Measurements from ENCODE around the gene IMPA2. TPM values are rescaled to one million over a fixed set of nuclear protein-coding genes. Genes with fewer than 3 reads are reported as not detected.
A peak's percentile ranks its signal among the peaks of the same experiment; 100 is the strongest.

The IMPA2 gene
- total and polyA plus RNA-seq, 2 of the 13 experiments (the other 11 are each of a cell fraction or from before 2014, with no cell fraction given): 37.8 to 71.8 TPM

- no peak for TF ChIP-seq ZNF263 (CRISPR knock-in tag; IDR thresholded peaks at IDR 0.05)
- TF ChIP-seq GTF2F1 (IDR thresholded peaks at IDR 0.05; ENCODE audit: low read length): no peak
- TF ChIP-seq ARNT2 (CRISPR knock-in tag; IDR thresholded peaks at IDR 0.05; ENCODE audit: low read depth): 0 out of 2 replicates have a peak, but pooled peaks have one; percentile 43
- no peak for TF ChIP-seq U2AF2 (IDR thresholded peaks at IDR 0.05; ENCODE audit: low read depth, low read length)
- TF ChIP-seq FOXK2 (IDR thresholded peaks at IDR 0.05): no peak
- no peak; the same call in 1 of the 2 replicates for TF ChIP-seq GMEB1 (CRISPR knock-in tag; IDR thresholded peaks at IDR 0.05; ENCODE audit: borderline replicate concordance)
- TF ChIP-seq ZBTB38 (CRISPR knock-in tag; IDR thresholded peaks at IDR 0.05): peak; percentile 44; the same call in 1 of the 2 replicates
- TF ChIP-seq NFATC3 (CRISPR knock-in tag; IDR thresholded peaks at IDR 0.05): no peak
- TF ChIP-seq ATF4 (CRISPR knock-in tag; IDR thresholded peaks at IDR 0.05): no peak
- peak; percentile 75 for TF ChIP-seq MAFF (IDR thresholded peaks at IDR 0.05; ENCODE audit: low read depth, low read length)
- no peak for TF ChIP-seq KDM6A (CRISPR knock-in tag; IDR thresholded peaks at IDR 0.05; ENCODE audit: low read depth)
- no peak for TF ChIP-seq ZNF569 (CRISPR knock-in tag; IDR thresholded peaks at IDR 0.05; ENCODE audit: borderline replicate concordance)
- no peak for TF ChIP-seq ZNF761 (CRISPR knock-in tag; conservative IDR thresholded peaks at IDR 0.05)
- TF ChIP-seq ZNF766 (CRISPR knock-in tag; IDR thresholded peaks at IDR 0.05; ENCODE audit: borderline replicate concordance): no peak
- no peak for TF ChIP-seq ZUFSP (CRISPR knock-in tag; IDR thresholded peaks at IDR 0.05; ENCODE audit: borderline replicate concordance)
- peak; percentile 75; the same call in 1 of the 2 replicates for TF ChIP-seq ZNF691 (CRISPR knock-in tag; IDR thresholded peaks at IDR 0.05; ENCODE audit: borderline replicate concordance, low read depth)
- TF ChIP-seq, protein P1, sequence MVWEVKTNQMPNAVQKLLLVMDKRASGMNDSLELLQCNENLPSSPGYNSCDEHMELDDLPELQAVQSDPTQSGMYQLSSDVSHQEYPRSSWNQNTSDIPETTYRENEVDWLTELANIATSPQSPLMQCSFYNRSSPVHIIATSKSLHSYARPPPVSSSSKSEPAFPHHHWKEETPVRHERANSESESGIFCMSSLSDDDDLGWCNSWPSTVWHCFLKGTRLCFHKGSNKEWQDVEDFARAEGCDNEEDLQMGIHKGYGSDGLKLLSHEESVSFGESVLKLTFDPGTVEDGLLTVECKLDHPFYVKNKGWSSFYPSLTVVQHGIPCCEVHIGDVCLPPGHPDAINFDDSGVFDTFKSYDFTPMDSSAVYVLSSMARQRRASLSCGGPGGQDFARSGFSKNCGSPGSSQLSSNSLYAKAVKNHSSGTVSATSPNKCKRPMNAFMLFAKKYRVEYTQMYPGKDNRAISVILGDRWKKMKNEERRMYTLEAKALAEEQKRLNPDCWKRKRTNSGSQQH (CRISPR knock-in tag; IDR thresholded peaks at IDR 0.05; ENCODE audit: low read depth): no peak
- TF ChIP-seq ZNF180 (CRISPR knock-in tag; IDR thresholded peaks at IDR 0.05; ENCODE audit: borderline replicate concordance, low read depth): no peak
- TF ChIP-seq HMG20B (CRISPR knock-in tag; conservative IDR thresholded peaks at IDR 0.05): 0 out of 2 replicates have a peak, but pooled peaks have one; percentile 50
These were observed 33.8 kb upstream of the IMPA2 start (continued) for GRCh38 chr18:11947214-11948191.

All from HepG2 (cell line).